GM19324 (cell line): Measurements from ENCODE around the gene DCAF4.
"Not testable (repeated sequence)": the region's sequence is repeated elsewhere in the genome, so short reads cannot be mapped to it uniquely, and the experiment has no call there.

Experiments
- ATAC-seq: cut with Tn5 transposase; IDR thresholded peaks from one replicate; pipeline ENCODE4 v1.9.1; 2021; ENCODE audit warnings: mild to moderate bottlenecking, moderate library complexity; ENCODE audit not compliant: unreplicated experiment, low FRiP score

Gene DCAF4

GRCh38 chr14:72966038-72966437 lies 39.8 kb downstream of the DCAF4 start:
- ATAC-seq: no peak

GRCh38 chr14:72968316-72968715 lies 42.1 kb downstream of the DCAF4 start:
- no peak for ATAC-seq

- no peak for ATAC-seq
Observed at GRCh38 chr14:72970058-72970630, 43.9 kb downstream of the DCAF4 start.

GRCh38 chr14:72970824-72971434 lies 44.7 kb downstream of the DCAF4 start:
- no peak for ATAC-seq

- no peak for ATAC-seq
Observed at GRCh38 chr14:72974661-72975060, 48.4 kb downstream of the DCAF4 start.

- ATAC-seq: no peak
Observed at GRCh38 chr14:72975770-72976169, 49.5 kb downstream of the DCAF4 start.

- no peak for ATAC-seq
Observed at GRCh38 chr14:72978856-72979255, 52.6 kb downstream of the DCAF4 start.

GRCh38 chr14:72980863-72981262 lies 54.6 kb downstream of the DCAF4 start:
- no peak for ATAC-seq

- no peak for ATAC-seq
Observed at GRCh38 chr14:72982146-72982708, 56.0 kb downstream of the DCAF4 start.

- ATAC-seq: no peak
Observed at GRCh38 chr14:72986214-72986613, 60.0 kb downstream of the DCAF4 start.

- no peak for ATAC-seq
Observed at GRCh38 chr14:72986857-72987256, 60.6 kb downstream of the DCAF4 start.

- ATAC-seq: no peak
Observed at GRCh38 chr14:72990171-72990570, 63.9 kb downstream of the DCAF4 start.

- ATAC-seq: no peak
Observed at GRCh38 chr14:72996916-72997315, 70.7 kb downstream of the DCAF4 start.

- no peak for ATAC-seq
Observed at GRCh38 chr14:72998252-72998903, 72.1 kb downstream of the DCAF4 start.

GRCh38 chr14:72999316-72999715 lies 73.1 kb downstream of the DCAF4 start:
- no peak for ATAC-seq

- ATAC-seq: no peak
Observed at GRCh38 chr14:73000073-73000472, 73.8 kb downstream of the DCAF4 start.

- no peak for ATAC-seq
Observed at GRCh38 chr14:73003681-73004080, 77.4 kb downstream of the DCAF4 start.

- not testable (repeated sequence) for ATAC-seq
Observed at GRCh38 chr14:73004641-73005040, 78.4 kb downstream of the DCAF4 start.

GRCh38 chr14:73007835-73008234 lies 81.6 kb downstream of the DCAF4 start:
- no peak for ATAC-seq

- ATAC-seq: no peak
Observed at GRCh38 chr14:73008501-73008900, 82.2 kb downstream of the DCAF4 start.
